ENCODE measurements around the gene PANX1.

DNA sequence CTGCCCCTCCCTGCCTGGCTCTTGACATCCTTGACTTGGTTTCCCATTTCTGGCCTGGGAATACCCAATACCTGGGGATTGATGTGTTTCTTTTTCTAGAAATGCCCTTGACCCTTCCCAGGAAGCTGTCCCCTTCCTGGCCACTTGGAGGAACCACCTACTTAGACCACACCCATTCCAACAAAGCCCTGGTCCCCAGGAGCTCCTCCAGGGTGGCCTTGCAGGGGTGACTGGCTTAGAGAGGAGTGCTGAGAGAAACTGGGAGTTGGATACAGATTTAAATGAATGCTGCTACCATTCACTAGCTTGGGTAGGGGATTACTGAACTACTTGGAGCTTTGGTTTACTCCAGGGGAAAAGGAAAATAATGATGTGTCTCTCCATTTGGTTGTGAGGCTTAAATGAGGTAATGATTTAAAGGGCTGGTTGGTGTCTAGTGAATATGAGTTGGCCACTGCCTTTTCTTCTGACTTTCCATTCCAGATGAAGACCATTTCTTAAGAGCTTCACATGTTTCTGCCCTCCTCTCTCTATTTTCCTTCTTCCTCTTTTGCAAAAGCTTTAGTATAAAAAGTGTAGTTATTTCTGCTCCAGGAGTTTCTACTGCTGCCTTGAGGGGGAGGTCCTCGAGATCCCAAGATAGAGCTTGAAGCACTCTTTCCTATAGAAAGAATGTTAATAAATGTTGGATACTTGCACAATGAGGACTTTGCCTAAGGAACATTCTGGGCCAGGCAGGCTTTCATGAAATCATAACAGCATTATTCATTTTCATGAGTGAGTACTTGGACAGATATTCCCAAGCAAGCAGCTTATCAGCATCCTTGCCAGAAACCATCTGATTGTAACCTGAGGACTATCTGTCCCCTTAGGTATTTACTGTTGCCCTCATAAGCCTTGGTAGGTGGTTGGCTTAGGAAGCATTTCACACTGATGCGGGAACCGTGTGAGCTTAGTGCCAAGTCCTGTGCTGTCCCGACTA lies 22.4 kb downstream of the PANX1 start:
- TF ChIP-seq POLR2A (IDR thresholded peaks at IDR 0.05; ENCODE audit: low read depth, low read length) (no peak), TAF1 (IDR thresholded peaks at IDR 0.05; ENCODE audit: borderline replicate concordance, low read depth, low read length) (no peak)
